GM12875 (cell line): Measurements from ENCODE around the gene TEK.

Experiments
- H3K4me3 ChIP-seq: one replicate; pipeline ENCODE4 v1.5.1; 2011; ENCODE audit warnings: low read depth, low read length, control low read depth
- CTCF ChIP-seq: IDR thresholded peaks from 2 replicates; pipeline ENCODE4 v1.5.1; 2011; ENCODE audit warnings: low read depth, mild to moderate bottlenecking, control low read depth, inconsistent platforms, low read length, moderate library complexity, borderline replicate concordance; ENCODE audit not compliant: insufficient read depth

The TEK gene

GRCh38 chr9:27188426-27188825, 79.4 kb downstream of the TEK start:
- H3K4me3 ChIP-seq: no peak overlapping the region
- no peak for TF ChIP-seq CTCF

GRCh38 chr9:27189426-27189825, 80.4 kb downstream of the TEK start:
- TF ChIP-seq CTCF: no peak
- no peak overlapping the region for H3K4me3 ChIP-seq

GRCh38 chr9:27192291-27192960, 83.4 kb downstream of the TEK start:
- TF ChIP-seq CTCF: no peak
- no peak overlapping the region for H3K4me3 ChIP-seq

GRCh38 chr9:27193886-27194285, 84.9 kb downstream of the TEK start:
- TF ChIP-seq CTCF: no peak
- no peak overlapping the region for H3K4me3 ChIP-seq

GRCh38 chr9:27194401-27195091, 85.5 kb downstream of the TEK start:
- TF ChIP-seq CTCF: no peak

GRCh38 chr9:27195191-27195590, 86.2 kb downstream of the TEK start:
- TF ChIP-seq CTCF: no peak
- H3K4me3 ChIP-seq: no peak overlapping the region

More at GRCh38 chr9:27194401-27195091, 85.5 kb downstream of the TEK start:
- no peak overlapping the region for H3K4me3 ChIP-seq

- no peak for TF ChIP-seq CTCF
- no peak overlapping the region for H3K4me3 ChIP-seq
Measured at GRCh38 chr9:27196383-27196782, 87.4 kb downstream of the TEK start.
